HL-60 (cell line): ENCODE data around the gene ICAM3.

Experiments
- POLR2AphosphoS5 ChIP-seq: IDR thresholded peaks from 2 replicates; pipeline ENCODE4 v1.6.1; 2012; ENCODE audit warnings: low read depth
- REST ChIP-seq: IDR thresholded peaks from 2 replicates; pipeline ENCODE4 v1.6.1; 2012; ENCODE audit warnings: low read depth; ENCODE audit not compliant: insufficient replicate concordance
- TF ChIP-seq, protein P1 (sequence below): IDR thresholded peaks from one replicate; pipeline ENCODE4 v1.5.1; 2011; ENCODE audit warnings: low read length, control low read depth, inconsistent platforms; ENCODE audit not compliant: insufficient read depth

DNA sequence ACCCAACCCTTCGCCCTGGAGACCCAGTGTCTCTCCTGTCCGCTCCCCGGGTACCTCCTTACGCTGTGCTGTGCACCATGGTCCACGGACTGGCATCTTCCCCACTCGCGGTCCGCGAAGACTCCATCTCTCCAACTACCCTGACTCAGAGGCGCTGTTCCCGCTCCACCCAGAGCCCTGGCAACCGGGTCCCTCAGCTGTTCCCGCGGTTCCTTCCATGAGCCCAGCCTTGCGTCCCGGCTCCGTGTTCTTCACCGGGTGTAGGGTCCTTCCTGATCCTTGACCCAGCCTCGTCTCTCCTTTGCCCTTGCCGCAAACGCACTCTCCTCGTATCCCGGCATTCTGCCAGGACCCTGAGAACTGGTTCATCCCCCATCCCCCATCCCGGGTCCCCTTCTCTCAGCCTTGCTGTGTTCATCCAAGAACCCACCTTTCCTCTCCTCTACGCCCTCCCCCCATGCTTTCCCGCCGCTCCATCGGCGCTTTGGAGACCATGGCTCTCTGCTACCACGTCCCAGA, 49.0 kb downstream of the ICAM3 start:
- TF ChIP-seq, protein P1, sequence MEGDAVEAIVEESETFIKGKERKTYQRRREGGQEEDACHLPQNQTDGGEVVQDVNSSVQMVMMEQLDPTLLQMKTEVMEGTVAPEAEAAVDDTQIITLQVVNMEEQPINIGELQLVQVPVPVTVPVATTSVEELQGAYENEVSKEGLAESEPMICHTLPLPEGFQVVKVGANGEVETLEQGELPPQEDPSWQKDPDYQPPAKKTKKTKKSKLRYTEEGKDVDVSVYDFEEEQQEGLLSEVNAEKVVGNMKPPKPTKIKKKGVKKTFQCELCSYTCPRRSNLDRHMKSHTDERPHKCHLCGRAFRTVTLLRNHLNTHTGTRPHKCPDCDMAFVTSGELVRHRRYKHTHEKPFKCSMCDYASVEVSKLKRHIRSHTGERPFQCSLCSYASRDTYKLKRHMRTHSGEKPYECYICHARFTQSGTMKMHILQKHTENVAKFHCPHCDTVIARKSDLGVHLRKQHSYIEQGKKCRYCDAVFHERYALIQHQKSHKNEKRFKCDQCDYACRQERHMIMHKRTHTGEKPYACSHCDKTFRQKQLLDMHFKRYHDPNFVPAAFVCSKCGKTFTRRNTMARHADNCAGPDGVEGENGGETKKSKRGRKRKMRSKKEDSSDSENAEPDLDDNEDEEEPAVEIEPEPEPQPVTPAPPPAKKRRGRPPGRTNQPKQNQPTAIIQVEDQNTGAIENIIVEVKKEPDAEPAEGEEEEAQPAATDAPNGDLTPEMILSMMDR = no peak
- TF ChIP-seq POLR2AphosphoS5 (no peak), REST (no peak)
